ENCODE data around the gene SALL1.
A peak's percentile ranks its signal among the peaks of the same experiment; 100 is the strongest.

Gene SALL1

DNA sequence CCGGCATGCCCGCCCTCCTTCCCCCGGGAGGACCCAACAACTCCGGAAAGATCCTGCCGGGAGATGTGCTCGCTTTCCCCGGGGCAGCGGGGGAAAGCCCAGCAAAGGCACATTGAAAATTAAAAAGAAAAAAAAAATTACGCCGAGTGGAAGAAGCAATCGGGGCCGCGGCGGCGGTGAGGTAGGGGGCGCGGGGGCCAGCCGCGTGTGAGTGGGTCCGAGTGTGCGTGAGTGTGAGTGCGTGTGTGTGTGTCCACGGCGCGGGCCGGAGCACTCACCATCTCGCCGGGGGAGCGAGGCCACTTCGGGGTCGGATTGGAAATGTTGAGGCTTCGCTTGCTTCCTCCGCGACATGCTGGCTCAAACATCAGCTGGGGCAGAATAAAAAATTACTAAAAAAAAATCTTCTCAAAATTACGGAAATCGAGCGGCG, at the start of gene SALL1:
Gene SALL1 (minus strand): TSS at position 383 of the 433 bp plus-strand sequence. CDS start 29 bp downstream, at position 354.
- no peak for DNase-seq

DNA sequence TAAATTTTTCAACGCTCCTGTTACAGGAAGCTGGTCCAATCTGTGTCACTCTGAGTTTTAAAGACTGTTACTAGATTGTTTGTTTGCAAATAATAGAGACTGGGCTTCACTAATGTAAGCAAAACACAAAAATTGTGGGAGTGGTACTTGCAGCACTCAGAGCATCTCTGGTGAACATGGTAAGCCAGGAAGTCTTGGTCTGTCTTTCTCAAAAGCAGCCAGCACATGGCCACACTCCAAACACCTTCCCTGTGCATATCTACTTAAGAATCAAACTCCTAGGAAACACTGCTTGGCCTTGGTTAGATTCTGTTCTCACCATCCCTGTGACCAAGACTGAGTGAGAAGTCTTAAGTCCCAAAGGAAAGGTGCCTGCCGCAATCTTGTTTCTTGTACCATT, 49.7 kb upstream of the SALL1 start:
- DNase-seq = no peak

DNA sequence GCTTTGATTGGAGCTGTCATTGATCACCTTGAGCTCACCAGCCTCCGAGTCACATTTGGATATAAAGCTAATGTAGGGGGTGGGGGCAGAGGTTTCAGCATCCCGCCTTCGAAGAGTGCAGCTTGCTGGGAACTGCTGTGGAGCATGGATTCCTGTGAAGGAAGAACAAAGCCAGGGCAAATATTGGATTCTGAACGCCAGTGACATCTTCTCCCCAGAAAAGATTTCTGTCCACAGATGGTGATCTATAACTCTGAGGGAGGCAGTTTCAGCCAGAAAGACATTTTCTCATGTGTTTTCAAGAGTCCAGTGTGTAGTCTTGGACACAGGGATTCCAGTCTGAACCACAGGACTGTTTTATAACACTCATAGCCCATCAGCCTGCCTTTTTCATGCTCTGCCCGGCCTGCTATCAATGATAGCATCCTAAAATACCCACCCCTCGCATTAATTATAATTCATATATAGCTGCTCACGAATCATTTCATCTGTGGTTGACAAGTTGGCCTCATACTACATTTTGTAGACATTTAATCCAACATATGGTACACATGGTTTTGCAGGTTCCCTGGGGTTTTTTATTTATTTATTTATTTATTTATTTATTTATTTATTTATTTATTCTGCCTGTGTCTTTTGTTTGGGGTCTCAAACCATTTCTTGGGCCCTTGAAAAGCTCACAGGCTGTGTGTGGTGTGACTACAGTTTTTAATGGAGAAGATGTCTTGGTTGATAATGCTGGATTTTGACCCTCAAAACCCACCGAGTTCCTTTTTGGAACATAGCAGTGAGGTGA, 47.1 kb upstream of the SALL1 start:
- DNase-seq = no peak

DNA sequence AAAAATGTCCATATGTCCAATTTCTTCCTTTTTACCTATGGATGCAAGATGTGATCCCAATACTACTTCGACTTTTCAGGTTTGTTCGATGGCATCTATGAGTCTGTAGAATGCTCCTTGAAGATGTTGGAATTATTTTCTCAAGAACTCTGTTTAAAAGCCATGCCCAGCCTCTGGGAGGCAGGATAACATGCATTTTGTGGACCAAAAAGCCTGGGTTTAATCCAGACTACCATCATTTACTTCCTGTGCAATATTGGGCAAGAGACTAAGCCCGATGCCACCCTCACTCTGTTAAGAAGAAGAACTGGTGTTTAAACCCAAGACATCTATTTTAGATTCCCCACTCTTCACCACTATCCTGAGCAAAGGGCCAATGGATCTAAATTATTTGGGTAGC, 42.8 kb upstream of the SALL1 start:
- DNase-seq = no peak

DNA sequence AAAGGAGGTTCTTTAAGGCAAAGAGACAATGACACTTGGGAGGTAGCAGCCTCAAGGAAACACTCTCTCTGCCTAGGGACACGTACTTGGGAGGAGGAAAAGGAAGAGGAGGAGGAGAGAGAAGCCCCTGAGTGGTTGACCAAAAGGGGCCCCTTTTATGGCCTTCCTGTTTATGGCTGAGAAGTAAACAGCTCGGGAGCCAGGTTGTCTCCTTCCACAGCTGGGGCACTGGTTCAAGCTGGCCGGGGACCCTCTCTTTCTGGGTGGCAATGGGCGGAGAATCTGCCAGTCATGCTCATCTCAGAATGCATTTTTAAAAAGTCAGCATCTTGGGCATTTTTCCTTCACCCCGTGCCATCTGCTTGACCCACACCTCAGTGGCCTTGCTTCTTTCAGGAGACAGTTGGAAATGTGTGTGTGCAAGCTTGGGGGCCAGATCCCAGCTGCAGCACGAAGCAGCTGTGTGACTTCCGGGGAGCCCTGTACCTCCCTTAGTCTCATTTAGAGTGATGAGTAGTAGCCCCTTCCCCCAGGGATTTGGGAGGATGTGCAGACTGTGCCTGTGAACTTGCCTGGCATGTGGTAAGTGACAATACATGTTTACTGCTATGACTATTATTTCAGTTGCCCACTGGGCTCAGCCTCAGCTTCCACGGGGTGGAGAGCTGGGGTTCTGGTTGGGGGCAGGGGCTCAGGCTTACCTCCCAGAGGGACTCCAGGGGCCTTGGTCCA, 33.8 kb upstream of the SALL1 start:
- DNase-seq = no peak

DNA sequence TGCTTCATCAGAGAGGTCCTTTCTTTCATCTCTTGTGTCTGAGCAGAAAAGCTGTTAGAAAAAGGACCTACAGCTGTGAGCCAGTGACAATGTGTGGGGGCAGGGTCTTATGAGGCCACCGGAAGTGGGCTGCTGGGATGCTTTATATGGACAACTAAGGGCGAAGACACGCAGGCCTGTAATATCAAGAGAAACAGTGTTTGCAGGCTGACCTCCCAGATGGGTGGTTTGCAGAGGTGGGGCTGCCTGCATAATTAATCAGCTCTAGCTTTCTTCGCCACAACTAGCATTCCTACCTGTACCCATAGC, 30.4 kb upstream of the SALL1 start:
- no peak for DNase-seq

DNA sequence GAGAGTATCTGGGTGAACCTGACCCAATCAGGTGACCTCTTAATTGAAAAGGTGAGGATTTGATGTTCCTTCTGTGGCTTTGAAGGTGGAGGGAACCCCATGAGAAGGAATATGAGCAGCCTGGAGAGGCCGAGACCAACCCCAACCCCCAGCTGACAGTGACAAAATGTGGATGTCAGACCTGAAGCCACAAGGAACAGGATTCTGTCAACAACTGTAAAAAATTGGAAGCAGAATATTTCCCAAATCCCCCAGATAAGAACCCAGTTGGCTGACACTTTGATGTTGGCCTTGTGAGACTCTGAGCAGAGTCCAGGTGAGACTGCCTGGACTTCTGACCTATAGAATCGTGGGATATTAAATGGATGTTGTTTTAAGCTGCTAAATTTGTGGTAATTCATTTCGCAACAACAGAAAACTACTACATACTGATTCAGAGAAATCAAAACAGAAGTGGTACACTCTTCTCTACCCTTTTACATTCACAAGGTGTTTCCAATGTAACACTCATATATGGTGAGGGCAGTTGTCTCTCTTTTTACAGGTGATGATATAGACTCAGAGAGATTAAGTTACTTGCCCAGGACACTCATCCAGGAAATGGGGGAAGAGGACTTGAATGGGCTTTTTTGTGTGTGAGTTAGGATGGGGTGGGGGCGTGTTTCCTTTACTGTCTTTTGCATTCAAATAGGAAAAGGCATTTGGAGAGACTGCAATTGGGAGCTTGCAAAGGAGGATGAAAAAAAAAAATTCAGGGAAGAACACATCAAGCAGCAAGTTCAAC, 29.8 kb upstream of the SALL1 start:
- no peak for DNase-seq

DNA sequence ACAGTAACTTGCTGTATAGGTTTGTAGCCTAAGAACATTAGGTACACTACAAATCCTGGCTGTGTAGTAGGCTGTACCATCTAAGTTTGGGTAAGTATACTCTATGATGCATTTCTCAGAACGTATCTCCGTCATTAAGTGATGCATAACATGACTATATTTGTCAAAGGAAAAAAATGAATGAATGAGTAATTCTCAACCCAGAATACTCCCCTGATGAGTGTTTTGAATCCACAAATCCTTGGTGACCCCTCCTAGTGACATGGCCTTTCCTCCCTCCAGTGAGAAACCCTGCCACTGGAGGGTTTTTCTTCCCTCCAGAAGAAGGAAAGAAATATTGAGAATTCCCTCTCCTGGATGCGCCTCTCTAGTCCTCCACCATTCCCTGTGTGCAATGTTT, 24.0 kb upstream of the SALL1 start:
- no peak for DNase-seq

DNA sequence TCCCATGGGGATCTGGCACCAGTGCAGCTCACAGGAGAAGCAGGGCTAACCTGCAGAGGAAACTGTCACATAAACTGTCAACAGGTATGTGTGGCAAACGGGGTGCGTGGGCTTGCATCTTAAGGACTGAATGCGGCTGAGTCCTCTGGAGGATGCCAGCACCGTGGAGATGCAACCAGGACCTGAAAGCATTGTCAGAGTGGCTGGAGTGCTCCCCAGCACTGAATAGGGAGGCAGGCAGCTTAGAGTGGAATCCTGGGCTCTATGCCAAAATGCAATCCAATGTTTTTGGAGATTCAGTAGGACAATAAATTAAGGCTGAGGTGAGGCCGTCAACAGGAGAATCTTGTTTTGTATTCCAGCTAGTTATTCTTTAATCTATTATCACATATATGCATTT, 21.3 kb upstream of the SALL1 start:
- no peak for DNase-seq

DNA sequence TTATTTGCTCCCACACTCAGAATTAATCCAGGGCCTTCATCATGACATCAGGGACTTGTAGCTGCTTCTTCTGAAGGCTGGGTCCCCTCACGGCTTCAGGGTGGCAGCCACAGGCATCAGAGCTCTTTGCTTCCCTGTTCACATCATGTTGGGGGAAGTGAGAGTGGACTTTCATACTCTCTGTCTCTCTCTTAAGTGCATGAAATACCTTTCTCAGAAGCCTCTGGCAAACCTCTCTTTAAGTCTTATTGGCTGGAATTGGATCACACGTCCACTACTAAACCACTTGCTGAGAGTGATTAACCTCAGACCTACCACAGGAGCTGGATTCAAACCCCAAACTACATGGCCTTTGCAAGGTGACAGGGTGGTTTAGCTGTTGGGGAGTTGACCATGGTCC, 17.7 kb upstream of the SALL1 start:
- DNase-seq = no peak

DNA sequence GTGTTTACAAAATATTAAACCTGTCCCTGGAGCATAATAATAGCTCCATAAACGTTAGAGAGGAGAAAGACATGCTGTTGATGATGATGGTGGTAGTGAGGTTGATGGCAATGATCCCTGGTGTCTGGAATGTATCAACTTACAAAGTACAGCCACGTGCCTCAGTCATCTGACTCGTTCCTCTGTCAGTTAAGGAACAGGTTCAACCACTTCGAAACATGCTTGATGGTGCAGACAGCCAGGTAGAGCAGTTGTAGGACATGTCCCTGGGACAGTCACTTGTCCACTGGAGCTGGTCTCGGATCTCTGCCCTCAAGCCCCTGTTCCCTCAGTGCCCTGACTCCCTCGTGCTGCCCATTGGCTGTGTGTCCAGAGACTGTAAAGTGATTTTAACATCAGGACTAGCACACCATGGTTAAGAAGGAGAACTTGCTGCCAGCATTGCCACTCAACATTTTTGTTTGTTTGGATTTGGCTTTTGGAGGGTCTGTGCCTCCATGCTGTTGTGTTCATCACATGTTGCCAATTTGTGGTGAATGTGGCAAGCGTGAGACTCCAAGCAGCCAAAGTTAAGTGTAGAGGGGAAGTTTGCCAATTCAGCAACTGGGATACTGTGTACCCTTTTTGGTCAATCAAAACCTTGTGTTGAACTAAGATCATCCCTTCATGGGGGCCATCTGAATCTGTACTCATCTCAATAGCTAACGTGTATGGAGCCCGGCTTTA, 16.3 kb upstream of the SALL1 start:
- no peak for DNase-seq

DNA sequence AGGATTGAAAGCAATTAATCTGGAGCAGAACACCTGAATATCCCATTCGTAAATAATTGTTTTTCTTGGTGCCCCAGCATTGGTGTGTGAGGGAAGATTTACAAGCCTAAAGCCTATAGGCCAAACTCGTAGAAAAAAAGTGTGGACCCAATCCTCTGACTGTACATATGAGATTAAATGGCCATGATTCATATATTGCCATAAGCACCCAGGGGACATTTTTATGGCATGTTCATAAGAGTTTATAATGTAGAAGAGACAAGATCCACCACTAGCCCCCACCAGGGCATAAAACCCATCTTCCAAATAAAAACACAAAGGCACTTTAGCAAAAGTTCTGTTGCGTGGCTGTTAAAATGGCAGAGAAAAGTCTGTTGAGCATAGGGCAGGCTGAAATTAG, 15.5 kb upstream of the SALL1 start:
- DNase-seq = no peak

DNA sequence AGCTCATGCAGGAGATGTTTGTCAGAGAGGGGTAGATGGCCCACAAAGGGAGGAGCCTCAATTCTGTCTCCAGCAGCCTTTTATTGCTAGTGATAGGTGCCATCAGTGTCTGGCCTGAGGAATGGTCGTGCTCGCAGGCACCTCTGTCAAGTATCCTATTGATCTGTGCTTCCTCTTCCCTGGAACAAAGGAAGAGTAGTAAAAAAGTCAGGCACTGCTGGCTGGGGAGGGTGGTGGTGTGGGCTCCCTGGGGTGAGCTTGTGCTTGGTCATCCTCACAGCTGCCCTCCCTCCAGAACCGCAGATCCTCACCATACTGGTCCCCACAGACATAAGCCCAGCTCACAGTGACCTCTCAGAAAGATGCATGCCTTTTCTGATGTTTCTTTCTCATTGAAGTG, 15.0 kb upstream of the SALL1 start:
- no peak for DNase-seq

DNA sequence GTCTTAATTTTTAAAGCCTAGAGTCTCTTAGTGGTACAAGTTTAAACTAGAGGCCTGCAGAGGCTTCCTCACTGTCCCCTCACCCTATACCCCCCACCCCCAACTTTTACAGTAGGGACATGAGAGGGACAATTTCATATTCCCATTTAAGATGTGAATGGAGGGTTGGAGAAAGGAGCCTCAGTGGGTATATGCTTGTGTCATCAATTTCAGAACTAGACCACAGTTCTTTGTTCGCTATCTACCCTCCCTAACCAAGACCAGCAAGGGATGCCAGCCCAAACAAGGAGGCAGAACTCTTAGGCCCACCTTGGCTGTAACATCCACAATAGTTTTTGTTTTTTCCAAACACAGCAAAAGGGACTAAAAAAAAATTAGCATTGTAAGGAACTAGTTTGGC, 14.0 kb upstream of the SALL1 start:
- no peak for DNase-seq

DNA sequence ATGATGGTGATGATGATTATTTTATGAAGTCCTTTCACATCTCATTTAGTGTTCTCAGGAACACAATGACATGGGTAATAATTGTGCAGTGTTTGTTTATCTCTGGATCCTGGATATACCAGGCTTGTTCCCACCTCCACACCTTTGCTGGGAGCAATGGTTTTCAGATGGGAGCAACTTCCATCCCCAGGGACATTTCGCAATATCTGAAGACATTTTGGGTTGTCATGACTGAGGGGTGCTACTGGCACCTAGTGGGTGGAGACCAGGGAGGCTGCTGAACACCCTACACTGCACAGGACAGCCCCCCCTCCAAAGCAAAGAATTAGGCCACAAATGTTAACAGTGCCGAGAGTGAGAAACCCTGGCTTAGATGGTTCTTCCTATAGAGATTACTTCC, 13.5 kb upstream of the SALL1 start:
- DNase-seq = no peak

DNA sequence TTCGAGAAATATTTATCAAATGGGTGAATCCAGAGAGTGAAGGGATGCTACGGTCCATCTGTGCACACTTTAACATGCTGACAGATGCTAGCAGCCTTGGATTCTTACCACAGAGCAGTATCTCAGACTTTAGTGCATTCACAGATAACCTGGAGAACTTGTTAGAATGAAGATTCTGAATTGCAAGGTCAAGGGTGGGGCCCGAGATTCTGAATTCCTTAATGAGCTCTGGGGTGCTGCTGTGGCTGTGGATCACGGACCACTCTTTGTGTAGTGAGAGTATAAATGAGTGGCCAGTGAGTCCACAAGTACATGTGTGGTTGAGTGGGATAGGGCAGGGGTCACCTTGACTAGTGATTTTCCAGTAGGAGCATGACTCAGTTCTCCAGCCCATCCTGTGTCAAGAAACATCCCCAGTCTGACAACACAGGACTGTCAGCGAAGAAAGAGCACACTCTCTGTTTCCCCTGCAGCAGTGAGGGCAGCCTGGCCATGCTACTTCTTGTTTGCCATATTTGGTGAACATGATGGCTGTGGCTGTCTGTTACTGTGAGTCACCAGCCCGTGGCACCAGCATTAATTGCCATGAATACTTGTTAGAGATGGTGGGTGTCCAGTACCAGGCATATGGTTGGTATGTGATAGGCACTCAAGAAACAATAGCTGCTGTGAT, 13.0 kb upstream of the SALL1 start:
- peak in 1 of 2 experiments; percentile 17 for DNase-seq

DNA sequence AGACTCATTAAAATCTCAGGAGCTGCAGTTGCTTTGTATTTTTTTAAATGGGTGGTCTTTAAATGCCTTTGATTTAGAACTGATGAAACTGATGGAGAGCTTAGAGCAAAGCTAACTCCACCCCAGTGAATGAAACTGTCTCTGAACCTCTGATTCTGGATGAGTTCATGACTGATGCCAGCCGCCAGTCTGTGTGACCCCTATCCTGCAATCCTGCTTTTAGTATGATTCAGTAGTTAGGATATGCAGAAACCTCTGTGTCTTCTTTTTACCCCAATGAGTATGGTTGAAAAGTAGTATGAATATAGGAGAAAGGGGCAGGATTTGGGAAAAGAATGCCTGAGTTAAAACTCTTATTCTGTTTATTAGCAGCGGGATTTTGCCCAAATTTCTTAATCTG, 12.3 kb upstream of the SALL1 start:
- no peak for DNase-seq

DNA sequence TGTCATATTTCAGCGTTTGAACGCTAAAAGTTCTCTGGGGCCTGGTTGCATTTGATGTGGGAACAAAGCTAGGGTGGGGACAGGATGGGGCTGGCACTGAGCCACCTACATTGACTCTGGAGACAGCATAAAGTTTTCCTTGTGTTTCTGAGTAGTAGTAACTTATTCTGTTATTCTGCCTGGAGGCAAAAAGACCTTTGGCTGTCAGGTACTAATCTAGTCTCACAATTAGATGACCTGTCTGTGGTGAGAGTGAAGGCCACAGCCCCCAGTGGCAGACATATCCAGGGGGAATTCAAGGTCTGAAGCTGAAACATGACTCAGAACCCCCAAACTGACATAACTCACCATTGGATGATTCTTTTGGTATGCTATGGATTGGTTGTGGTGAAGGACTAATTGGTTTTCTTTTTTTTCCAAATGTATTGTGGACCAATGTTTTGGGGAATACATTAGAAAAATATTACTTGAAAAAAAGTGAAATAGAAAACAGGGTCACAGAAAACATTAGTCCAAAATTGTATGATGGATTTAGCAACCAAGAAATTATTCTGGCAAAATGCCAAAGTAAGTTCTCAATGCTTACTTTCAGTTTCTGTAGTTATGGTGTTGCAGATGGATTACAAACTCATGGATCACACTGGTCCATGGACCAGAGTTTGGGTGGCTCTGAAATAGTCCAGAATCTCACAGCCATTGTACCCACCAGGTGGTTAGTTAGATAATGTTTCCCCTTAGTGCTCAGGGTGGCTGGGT, 10.5 kb upstream of the SALL1 start:
- DNase-seq = no peak

DNA sequence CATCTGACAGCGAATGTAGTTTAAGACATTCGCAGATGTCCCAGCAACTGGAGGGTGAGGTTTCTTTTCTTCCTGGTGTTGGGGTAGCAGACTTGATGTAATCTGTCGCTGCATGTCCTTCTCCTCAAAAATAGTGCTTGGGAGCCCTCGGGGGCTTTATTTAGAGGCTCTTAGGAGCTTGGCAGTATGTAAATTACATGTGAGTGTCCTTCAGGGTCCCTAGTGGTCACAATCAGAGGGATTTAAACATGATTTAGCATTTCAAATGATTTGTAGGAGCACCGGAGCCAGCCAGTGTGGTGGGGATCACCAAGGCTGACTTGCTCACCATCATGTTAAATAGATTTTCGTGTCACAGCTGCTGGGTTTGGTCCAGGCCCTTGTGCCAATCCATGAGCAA, 8.8 kb upstream of the SALL1 start:
- DNase-seq = no peak

DNA sequence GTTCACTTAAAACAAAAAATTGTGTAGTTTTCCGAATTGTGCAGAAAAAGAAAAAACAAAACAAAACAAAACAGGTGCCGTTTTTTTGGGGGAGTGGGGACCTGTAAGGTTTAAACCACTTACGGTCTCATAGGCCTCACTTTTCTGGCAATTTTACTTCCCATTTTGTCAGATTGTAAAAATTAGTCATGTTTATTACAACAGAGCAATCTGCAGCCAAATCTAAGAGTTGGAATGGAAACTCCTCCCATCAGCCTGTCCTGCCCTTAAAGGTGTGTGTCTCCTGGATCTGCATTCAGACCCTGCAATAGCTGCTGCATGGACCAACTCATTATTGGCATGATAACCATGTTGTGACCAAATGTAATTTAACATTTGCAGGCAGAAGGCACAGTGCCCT, 8.2 kb upstream of the SALL1 start:
- DNase-seq = no peak

DNA sequence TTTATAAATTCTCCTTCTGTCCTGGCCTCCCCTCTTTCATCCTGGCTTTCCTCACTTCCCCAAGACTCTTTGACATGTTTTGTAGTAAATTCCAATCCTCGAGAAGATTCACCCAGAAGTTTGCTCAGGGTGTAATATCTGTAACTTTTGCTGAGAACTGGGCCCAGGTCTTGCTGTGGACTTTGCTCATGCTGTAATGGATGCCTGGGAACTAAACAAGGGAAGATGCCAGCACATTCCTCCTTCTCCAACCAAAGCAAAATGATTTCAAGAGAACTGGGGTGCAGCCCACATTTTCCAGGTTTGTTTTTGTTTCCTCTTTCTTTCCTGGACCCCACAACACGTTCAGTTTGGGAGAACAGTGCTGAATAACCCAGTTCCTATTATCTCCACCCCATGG, 6.6 kb upstream of the SALL1 start:
- DNase-seq = no peak

DNA sequence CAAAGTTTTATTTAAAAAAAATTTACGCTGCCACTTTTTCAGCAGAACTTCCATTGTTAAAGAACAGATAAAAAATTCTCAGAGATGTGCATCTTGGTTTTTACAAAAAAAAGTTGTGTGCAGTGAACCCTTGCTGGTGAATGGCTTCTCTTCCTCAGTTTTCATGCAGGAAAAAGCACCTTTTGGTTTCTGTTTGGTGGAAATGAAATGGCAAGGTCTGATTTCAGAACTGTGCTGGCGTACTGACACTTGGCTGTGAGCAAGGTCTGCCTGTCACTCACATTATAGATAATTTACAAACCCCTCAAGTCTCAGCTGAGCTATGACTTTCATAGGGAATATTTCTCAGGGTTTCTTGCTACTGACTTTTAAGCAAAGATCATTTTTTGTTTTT, 5.7 kb upstream of the SALL1 start:
- DNase-seq = no peak
